A549 (cell line): ENCODE measurements around the gene MAGEA11.

Source experiments
- BHLHE40 ChIP-seq: IDR thresholded peaks from 2 replicates; pipeline ENCODE4 v1.6.1; 2012; ENCODE audit warnings: low read depth, low read length, inconsistent platforms
- CEBPB ChIP-seq, 2 experiments: fragments of >200 bp in 1 of 2; sonication (Bioruptor Twin) in 1 of 2; formaldehyde crosslinking in 1 of 2; IDR thresholded peaks; 2 replicates each; pipeline ENCODE4 v1.6.1; 2012 to 2016
- CTCF ChIP-seq: fragments of >200 bp; sonication (Bioruptor Twin); formaldehyde crosslinking; IDR thresholded peaks from 3 replicates; pipeline ENCODE4 v1.5.1; 2016
- EHMT2 ChIP-seq: fragments of 200-600 bp; sonication (generic); IDR thresholded peaks from 2 replicates; pipeline ENCODE4 v1.6.1; 2016; ENCODE audit warnings: antibody characterized with exemption, low read depth, mild to moderate bottlenecking, moderate library complexity
- MAX ChIP-seq: IDR thresholded peaks from 2 replicates; pipeline ENCODE4 v1.6.1; 2012
- MYC ChIP-seq: IDR thresholded peaks from 2 replicates; pipeline ENCODE4 v1.6.1; 2012; ENCODE audit warnings: mild to moderate bottlenecking, inconsistent platforms, low read length, improper control_type of control experiment, borderline replicate concordance
- PHF8 ChIP-seq: fragments of 200-600 bp; sonication (generic); IDR thresholded peaks from 2 replicates; pipeline ENCODE4 v1.6.1; 2016; ENCODE audit warnings: low read depth, mild to moderate bottlenecking, antibody characterized with exemption, moderate library complexity, borderline replicate concordance
- RNF2 ChIP-seq: fragments of 200-600 bp; sonication (generic); IDR thresholded peaks from 2 replicates; pipeline ENCODE4 v1.6.1; 2016; ENCODE audit warnings: low read depth, mild to moderate bottlenecking, antibody characterized with exemption, moderate library complexity, borderline replicate concordance
- SMC3 ChIP-seq: fragments of >200 bp; sonication (Bioruptor Twin); formaldehyde crosslinking; IDR thresholded peaks from 3 replicates; pipeline ENCODE4 v1.6.1; 2018; ENCODE audit warnings: inconsistent platforms
- SREBF2 ChIP-seq: fragments of 450-650 bp; IDR thresholded peaks from 2 replicates; pipeline ENCODE4 v1.6.1; 2014; ENCODE audit warnings: mild to moderate bottlenecking, moderate library complexity
- TF ChIP-seq, protein P1 (sequence below): IDR thresholded peaks from 2 replicates; pipeline ENCODE4 v1.6.1; 2012

GRCh38 chrX:149760965-149761364 lies 49.1 kb downstream of the MAGEA11 start:
- no peak for TF ChIP-seq CTCF
- TF ChIP-seq BHLHE40: no peak
- TF ChIP-seq SMC3: no peak
- TF ChIP-seq PHF8: no peak
- no peak for TF ChIP-seq MYC
- no peak for TF ChIP-seq SREBF2
- TF ChIP-seq MAX: no peak
- no peak for TF ChIP-seq RNF2
- TF ChIP-seq CEBPB (IDR thresholded peaks at IDR 0.05): no peak
- TF ChIP-seq, protein P1, sequence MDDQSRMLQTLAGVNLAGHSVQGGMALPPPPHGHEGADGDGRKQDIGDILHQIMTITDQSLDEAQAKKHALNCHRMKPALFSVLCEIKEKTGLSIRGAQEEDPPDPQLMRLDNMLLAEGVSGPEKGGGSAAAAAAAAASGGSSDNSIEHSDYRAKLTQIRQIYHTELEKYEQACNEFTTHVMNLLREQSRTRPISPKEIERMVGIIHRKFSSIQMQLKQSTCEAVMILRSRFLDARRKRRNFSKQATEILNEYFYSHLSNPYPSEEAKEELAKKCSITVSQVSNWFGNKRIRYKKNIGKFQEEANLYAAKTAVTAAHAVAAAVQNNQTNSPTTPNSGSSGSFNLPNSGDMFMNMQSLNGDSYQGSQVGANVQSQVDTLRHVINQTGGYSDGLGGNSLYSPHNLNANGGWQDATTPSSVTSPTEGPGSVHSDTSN: no peak
- no peak for TF ChIP-seq EHMT2
